ENCODE measurements around the gene ALG14.
"Not testable (repeated sequence)": the region's sequence is repeated elsewhere in the genome, so short reads cannot be mapped to it uniquely, and the experiment has no call there.

- TF ChIP-seq, protein P1, sequence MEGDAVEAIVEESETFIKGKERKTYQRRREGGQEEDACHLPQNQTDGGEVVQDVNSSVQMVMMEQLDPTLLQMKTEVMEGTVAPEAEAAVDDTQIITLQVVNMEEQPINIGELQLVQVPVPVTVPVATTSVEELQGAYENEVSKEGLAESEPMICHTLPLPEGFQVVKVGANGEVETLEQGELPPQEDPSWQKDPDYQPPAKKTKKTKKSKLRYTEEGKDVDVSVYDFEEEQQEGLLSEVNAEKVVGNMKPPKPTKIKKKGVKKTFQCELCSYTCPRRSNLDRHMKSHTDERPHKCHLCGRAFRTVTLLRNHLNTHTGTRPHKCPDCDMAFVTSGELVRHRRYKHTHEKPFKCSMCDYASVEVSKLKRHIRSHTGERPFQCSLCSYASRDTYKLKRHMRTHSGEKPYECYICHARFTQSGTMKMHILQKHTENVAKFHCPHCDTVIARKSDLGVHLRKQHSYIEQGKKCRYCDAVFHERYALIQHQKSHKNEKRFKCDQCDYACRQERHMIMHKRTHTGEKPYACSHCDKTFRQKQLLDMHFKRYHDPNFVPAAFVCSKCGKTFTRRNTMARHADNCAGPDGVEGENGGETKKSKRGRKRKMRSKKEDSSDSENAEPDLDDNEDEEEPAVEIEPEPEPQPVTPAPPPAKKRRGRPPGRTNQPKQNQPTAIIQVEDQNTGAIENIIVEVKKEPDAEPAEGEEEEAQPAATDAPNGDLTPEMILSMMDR (IDR thresholded peaks at IDR 0.05): not testable (repeated sequence)
- not testable (repeated sequence) for TF ChIP-seq EZH2 (IDR thresholded peaks at IDR 0.05; ENCODE audit: borderline replicate concordance, insufficient read depth, low read depth, low read length, poor library complexity, severe bottlenecking)
Observed at GRCh38 chr1:95047624-95048023, 25.1 kb downstream of the ALG14 start.
